Lower leg skin (tissue), 3 donors: ENCODE data around the gene SLC9C1.

Source experiments
- CTCF ChIP-seq, 3 donors: fragments of 450-650 bp; IDR thresholded peaks; one replicate each; pipeline ENCODE4 v1.5.1; 2016; ENCODE audit warnings: antibody characterized with exemption in 3 of 3, mild to moderate bottlenecking in 3 of 3, moderate library complexity in 2 of 3
- POLR2A ChIP-seq, 2 donors: fragments of 450-650 bp; IDR thresholded peaks; one replicate each; pipeline ENCODE4 v1.6.1; 2016 to 2017; ENCODE audit warnings: antibody characterized with exemption in 2 of 2, mild to moderate bottlenecking in 1 of 2, moderate library complexity in 1 of 2

- TF ChIP-seq CTCF (IDR thresholded peaks at IDR 0.05): no peak
- no peak for TF ChIP-seq POLR2A (IDR thresholded peaks at IDR 0.05)
Observed at GRCh38 chr3:112132088-112132487, 161.9 kb downstream of the SLC9C1 start.
